Stomach (tissue), 4 donors: ENCODE data around the gene ARMH1.

Experiments
- EP300 ChIP-seq: sonication (generic); formaldehyde crosslinking; IDR thresholded peaks from one replicate; pipeline ENCODE4 v1.6.1; 2017; ENCODE audit warnings: antibody characterized with exemption
- POLR2A ChIP-seq, 4 donors: fragments of 450-650 bp; IDR thresholded peaks; one replicate each; pipeline ENCODE4 v1.6.1; 2016; ENCODE audit warnings: antibody characterized with exemption in 4 of 4, control low read depth in 2 of 4, mild to moderate bottlenecking in 1 of 4, moderate library complexity in 1 of 4
- POLR2AphosphoS5 ChIP-seq, 3 donors: sonication (generic); formaldehyde crosslinking; IDR thresholded peaks; one replicate each; pipeline ENCODE4 v1.6.1; 2016; ENCODE audit warnings: antibody characterized with exemption in 3 of 3
- TF ChIP-seq, protein P1 (sequence below), 7 experiments: fragments of 450-650 bp in 4 of 7; fragments of 200-600 bp in 3 of 7; sonication (generic) in 3 of 7; IDR thresholded peaks; one replicate each; pipeline ENCODE4 v1.5.1; 2016 to 2019; ENCODE audit warnings: antibody characterized with exemption in 7 of 7, control low read depth in 2 of 7, mild to moderate bottlenecking in 1 of 7

DNA sequence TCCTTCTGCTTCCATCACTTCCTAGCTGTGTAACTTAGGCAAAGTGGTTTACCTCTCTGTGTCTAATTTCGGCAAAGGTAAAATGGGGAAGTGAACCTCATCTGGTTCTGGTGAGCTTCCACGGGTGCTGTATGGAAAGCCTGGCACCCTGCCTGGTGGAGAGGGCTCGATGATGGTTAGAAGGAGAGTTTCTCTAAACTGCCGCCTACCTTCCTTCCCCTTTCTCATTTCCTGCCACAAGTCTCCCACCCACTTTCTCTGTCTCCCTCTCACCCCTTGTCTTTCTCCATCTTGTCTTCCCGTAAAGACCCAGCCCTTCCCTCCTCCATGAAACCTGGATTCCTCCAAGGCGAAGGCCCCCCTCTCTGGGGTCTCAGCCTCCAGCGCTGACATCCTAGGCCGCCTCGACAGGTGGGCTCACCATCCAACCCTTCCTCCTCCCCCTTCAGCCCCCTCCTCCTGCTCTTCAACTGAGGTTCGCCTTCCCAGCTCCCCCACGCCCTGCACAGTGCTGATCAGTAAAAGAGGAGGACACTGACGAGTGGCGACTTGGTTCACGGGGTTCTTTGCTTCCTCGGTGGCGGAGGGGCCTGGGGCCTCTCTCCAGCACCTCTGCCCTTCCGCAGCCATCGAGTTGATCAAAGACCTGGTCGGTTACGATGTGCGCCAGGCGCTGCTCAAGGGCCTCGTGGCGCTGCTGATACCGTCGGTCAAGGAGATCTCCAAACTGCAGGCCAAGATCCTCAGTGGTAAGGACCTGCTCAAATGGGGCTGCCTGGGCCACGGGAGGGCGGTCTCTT lies 49.2 kb downstream of the ARMH1 start:
- TF ChIP-seq POLR2A (IDR thresholded peaks at IDR 0.05), result no peak
- TF ChIP-seq, protein P1, sequence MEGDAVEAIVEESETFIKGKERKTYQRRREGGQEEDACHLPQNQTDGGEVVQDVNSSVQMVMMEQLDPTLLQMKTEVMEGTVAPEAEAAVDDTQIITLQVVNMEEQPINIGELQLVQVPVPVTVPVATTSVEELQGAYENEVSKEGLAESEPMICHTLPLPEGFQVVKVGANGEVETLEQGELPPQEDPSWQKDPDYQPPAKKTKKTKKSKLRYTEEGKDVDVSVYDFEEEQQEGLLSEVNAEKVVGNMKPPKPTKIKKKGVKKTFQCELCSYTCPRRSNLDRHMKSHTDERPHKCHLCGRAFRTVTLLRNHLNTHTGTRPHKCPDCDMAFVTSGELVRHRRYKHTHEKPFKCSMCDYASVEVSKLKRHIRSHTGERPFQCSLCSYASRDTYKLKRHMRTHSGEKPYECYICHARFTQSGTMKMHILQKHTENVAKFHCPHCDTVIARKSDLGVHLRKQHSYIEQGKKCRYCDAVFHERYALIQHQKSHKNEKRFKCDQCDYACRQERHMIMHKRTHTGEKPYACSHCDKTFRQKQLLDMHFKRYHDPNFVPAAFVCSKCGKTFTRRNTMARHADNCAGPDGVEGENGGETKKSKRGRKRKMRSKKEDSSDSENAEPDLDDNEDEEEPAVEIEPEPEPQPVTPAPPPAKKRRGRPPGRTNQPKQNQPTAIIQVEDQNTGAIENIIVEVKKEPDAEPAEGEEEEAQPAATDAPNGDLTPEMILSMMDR (IDR thresholded peaks at IDR 0.05), result no peak
- TF ChIP-seq EP300, result no peak
- no peak for TF ChIP-seq POLR2AphosphoS5 (IDR thresholded peaks at IDR 0.05)
